Ovary (tissue), 9 donors: Measurements from ENCODE around the gene SMOC2. TPM values are rescaled to one million over a fixed set of nuclear protein-coding genes. Genes with fewer than 3 reads are reported as not detected.

Experiments
- DNase-seq, 5 donors: peaks; one replicate each; pipeline ENCODE4 v3.0.0-alpha.2; 2019 to 2020
- H3K27ac ChIP-seq, 2 donors: fragments of 200-600 bp; one replicate each; pipeline versions ENCODE4 v1.5.1 to v1.8.0; 2019 to 2022
- H3K27me3 ChIP-seq: fragments of 200-600 bp; one replicate; pipeline ENCODE4 v1.8.0; 2022
- H3K36me3 ChIP-seq: fragments of 200-600 bp; sonication (generic); one replicate; pipeline ENCODE4 v1.5.1; 2019
- H3K4me1 ChIP-seq: one replicate; pipeline ENCODE4 v1.8.1; 2013; ENCODE audit warnings: mild to moderate bottlenecking, moderate library complexity; ENCODE audit not compliant: insufficient read depth
- H3K4me3 ChIP-seq: fragments of 200-600 bp; sonication (generic); one replicate; pipeline ENCODE4 v1.5.1; 2017
- H3K9me3 ChIP-seq, 2 donors: fragments of 200-600 bp in 1 of 2; sonication (generic) in 1 of 2; one replicate each; pipeline versions ENCODE4 v1.5.1 to v1.8.1; 2013 to 2019; ENCODE audit warnings: mild to moderate bottlenecking in 1 of 2, moderate library complexity in 1 of 2
- EP300 ChIP-seq: sonication (generic); formaldehyde crosslinking; IDR thresholded peaks from one replicate; pipeline ENCODE4 v1.6.1; 2017; ENCODE audit warnings: antibody characterized with exemption
- POLR2A ChIP-seq: fragments of 450-650 bp; IDR thresholded peaks from one replicate; pipeline ENCODE4 v1.6.1; 2017; ENCODE audit warnings: antibody characterized with exemption, mild to moderate bottlenecking, moderate library complexity
- WGBS, 3 donors: extraction: QIAGEN DNeasy Blood & Tissue Kit in 1 of 3; methylation state at CpG; one replicate each; pipeline versions ENCODE4 v1.1.5 to v1.1.7; 2013 to 2017; 5-methylcytosine and 5-hydroxymethylcytosine counted together
- intact Hi-C, 4 donors: fragments of 100-400 bp; cut with DNase I; formaldehyde crosslinking; loops; one replicate each; pipeline versions ENCODE4 v1.11.0 to v1.15.1; 2022 to 2023
- polyA plus RNA-seq, 2 donors: library from polyadenylated mRNA; stranded (reverse); fragments of 200-250 nt in 1 of 2; fragments of 350-450 nt in 1 of 2; fragmentation: Illumina TruSeq in 1 of 2; extraction: RNeasy Lipid Tissue Mini Kit (QIAGEN cat#74804) in 1 of 2; gene quantifications; one replicate each; pipeline ENCODE4 v1.2.3, GENCODE V29; 2013 to 2014
- total RNA-seq, 7 donors: library from RNA; depleted of rRNA in 2 of 7; stranded (reverse); fragments of >200 nt in 2 of 7; fragmentation: NEBNext Ultra II Directional in 3 of 7; extraction: Animal tissue kit (Norgen Biotek cat#: 25700) in 3 of 7; gene quantifications; one replicate each; pipeline versions ENCODE4 v1.1.0 to v1.2.4, GENCODE V29; 2016 to 2023
- TF ChIP-seq, protein P1 (sequence below), 3 donors: fragments of 450-650 bp in 2 of 3; fragments of 200-600 bp in 1 of 3; IDR thresholded peaks; one replicate each; pipeline versions ENCODE4 v1.5.1 to v1.8.0; 2016 to 2022; ENCODE audit warnings: antibody characterized with exemption in 3 of 3, mild to moderate bottlenecking in 1 of 3
- donor health status: DM: no; HTN: no; CAD: no; lungs with moderate emphysema.
- donor health status: DM: no; HTN: no; CAD: no.
- donor health status: Bipolar disorder and iron deficiency.
- donor health status: DM: yes; HTN: yes; CAD: no.
- donor health status: DM: no; HTN: no; CAD: no.
- donor health status: DM: yes; HTN: yes; CAD: no.

SMOC2 gene
- total and polyA plus RNA-seq, 9 donors: 84.4 to 272 (median 129) TPM

GRCh38 chr6:168686029-168686738 lies 245.2 kb downstream of the SMOC2 start:
- H3K4me3 ChIP-seq: no peak overlapping the region
- WGBS, 3 donors: 83 to 87% (median 86%) methylated on average over 25 of the region's 25 CpGs
- no peaks in the 10 kb centered on the region for H3K4me1 ChIP-seq
- H3K27ac ChIP-seq: no peak overlapping the region
- intact Hi-C loops: no loop called here
- no peak for DNase-seq
- no peaks in the 10 kb centered on the region for H3K9me3 ChIP-seq
- TF ChIP-seq, protein P1, sequence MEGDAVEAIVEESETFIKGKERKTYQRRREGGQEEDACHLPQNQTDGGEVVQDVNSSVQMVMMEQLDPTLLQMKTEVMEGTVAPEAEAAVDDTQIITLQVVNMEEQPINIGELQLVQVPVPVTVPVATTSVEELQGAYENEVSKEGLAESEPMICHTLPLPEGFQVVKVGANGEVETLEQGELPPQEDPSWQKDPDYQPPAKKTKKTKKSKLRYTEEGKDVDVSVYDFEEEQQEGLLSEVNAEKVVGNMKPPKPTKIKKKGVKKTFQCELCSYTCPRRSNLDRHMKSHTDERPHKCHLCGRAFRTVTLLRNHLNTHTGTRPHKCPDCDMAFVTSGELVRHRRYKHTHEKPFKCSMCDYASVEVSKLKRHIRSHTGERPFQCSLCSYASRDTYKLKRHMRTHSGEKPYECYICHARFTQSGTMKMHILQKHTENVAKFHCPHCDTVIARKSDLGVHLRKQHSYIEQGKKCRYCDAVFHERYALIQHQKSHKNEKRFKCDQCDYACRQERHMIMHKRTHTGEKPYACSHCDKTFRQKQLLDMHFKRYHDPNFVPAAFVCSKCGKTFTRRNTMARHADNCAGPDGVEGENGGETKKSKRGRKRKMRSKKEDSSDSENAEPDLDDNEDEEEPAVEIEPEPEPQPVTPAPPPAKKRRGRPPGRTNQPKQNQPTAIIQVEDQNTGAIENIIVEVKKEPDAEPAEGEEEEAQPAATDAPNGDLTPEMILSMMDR (IDR thresholded peaks at IDR 0.05): no peak
- TF ChIP-seq EP300: no peak
- no peak for TF ChIP-seq POLR2A
- H3K27me3 ChIP-seq: no peaks in the 10 kb centered on the region
- no peaks in the 10 kb centered on the region for H3K36me3 ChIP-seq

DNA sequence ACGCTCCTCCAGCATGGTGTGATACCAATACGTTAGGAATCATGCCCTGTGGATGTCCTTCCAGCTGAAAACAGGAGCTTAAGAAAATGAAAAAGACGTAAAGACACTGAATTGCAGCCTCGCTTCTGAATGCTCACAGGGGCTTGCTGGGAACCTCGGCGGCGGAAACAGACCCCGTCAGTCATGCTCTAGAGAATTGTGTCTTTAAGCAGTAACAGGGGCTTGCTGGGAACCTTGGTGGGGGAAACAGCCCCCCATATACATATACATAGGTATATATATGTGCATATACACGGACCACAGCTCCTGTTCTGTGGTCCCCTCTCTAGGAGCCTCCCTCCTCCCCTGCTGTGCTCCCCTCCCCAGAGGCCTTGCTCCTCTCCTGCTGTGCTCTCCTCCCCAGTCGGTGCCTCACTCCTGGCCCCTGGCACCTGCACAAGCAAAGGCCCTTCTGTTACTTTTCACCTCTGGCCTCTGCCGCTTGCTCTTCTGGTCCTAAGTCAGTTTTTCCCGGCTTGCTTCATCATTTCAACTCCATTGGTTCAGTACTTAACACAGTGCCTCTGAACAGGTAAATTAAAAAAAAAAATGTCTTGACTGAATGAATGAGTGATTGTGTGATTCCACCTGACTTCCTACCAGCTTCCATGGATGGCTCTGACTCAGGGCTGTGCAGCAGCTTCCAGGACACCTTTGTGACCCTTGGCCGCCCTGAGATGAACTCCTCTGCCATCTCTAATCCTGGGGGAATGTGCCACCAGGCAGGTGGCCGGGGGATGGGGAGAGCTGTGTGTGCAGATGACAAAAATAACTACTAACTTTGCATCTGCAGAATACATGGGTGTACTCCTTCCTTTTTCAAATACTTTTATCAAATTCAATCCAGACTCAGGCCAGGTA lies 246.1 kb downstream of the SMOC2 start:
- no peak overlapping the region for H3K4me3 ChIP-seq
- H3K9me3 ChIP-seq: no peaks in the 10 kb centered on the region
- no peaks in the 10 kb centered on the region for H3K36me3 ChIP-seq
- no peak for DNase-seq
- H3K4me1 ChIP-seq: no peaks in the 10 kb centered on the region
- intact Hi-C loops: no loop called here
- TF ChIP-seq EP300: no peak
- TF ChIP-seq POLR2A: no peak
- TF ChIP-seq, protein P1 (IDR thresholded peaks at IDR 0.05): no peak
- H3K27me3 ChIP-seq: no peaks in the 10 kb centered on the region
- no peak overlapping the region for H3K27ac ChIP-seq
- WGBS, 3 donors: 75 to 81% (median 75%) methylated on average over 14 of the region's 14 CpGs

DNA sequence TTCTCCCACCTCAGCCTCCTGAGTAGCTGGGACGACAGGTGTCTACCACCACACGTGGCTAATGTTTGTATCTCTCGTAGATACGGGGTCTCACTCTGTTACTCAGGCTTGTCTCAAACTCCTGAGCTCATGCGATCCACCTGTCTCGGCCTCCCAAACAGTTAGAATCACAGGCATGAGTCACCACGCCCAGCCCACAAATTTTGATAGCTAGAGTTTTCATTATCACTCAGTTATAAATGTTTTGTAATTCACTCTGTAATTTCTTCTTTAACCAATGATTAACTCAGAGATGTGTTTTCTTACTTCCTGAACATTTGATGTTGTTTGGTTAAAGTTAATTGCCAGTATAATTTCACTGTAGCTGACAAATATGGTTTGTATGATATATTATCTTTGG lies 249.3 kb downstream of the SMOC2 start:
- no peak for DNase-seq
- intact Hi-C loops: no loop called here
- Histone ChIP-seq H3K4me1 (no peaks in the 10 kb centered on the region), H3K27me3 (no peaks in the 10 kb centered on the region), H3K27ac (no peak overlapping the region), H3K4me3 (no peak overlapping the region), H3K9me3 (no peaks in the 10 kb centered on the region), H3K36me3 (no peaks in the 10 kb centered on the region)
- TF ChIP-seq POLR2A: no peak
- no peak for TF ChIP-seq EP300
- TF ChIP-seq, protein P1 (IDR thresholded peaks at IDR 0.05): no peak
- WGBS, 3 donors: 89 to 93% (median 89%) methylated on average over 7 of the region's 7 CpGs

DNA sequence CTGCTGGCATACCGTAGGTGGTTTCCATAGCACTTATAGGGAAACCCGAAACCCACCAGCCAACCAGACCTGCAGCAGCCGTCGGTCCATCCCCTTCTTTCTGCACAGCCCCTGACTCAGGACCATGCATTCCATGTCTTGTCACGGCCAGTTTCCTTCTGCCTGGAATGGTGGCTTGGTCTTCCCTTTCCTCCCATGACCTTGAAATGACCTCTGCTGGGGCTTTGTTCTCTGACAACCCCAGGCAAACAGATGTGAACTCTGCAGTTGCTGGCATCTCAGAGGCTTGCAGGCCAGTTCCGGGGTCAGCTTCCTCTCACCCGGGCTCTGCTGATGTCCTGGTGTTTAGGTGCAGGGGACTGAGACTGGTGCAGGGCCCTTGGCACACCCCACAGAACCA lies 250.8 kb downstream of the SMOC2 start:
- Histone ChIP-seq H3K9me3 (no peaks in the 10 kb centered on the region), H3K4me3 (no peak overlapping the region), H3K4me1 (no peaks in the 10 kb centered on the region), H3K27ac (no peak overlapping the region), H3K27me3 (no peaks in the 10 kb centered on the region), H3K36me3 (no peaks in the 10 kb centered on the region)
- intact Hi-C loops: no loop called here
- DNase-seq: no peak
- 88 to 92% (median 91%) methylated on average over 7 of the region's 7 CpGs for WGBS, 3 donors
- TF ChIP-seq POLR2A: no peak
- no peak for TF ChIP-seq EP300
- TF ChIP-seq, protein P1 (IDR thresholded peaks at IDR 0.05): no peak
